HEK293T (cell line): ENCODE measurements around the gene NUBPL.

Experiments used
- BHLHE40 ChIP-seq: fragments of 450-650 bp; IDR thresholded peaks from 2 replicates; pipeline ENCODE4 v1.6.1; 2016; ENCODE audit warnings: mild to moderate bottlenecking, moderate library complexity, borderline replicate concordance
- FOXM1 ChIP-seq: fragments of 450-650 bp; IDR thresholded peaks from 2 replicates; pipeline ENCODE4 v1.6.1; 2017; ENCODE audit warnings: mild to moderate bottlenecking, borderline replicate concordance
- PKNOX1 ChIP-seq: fragments of 450-650 bp; IDR thresholded peaks from 2 replicates; pipeline ENCODE4 v1.6.1; 2016
- SP1 ChIP-seq: fragments of 450-650 bp; IDR thresholded peaks from 2 replicates; pipeline ENCODE4 v1.6.1; 2017
- TARDBP ChIP-seq: fragments of 450-650 bp; IDR thresholded peaks from 2 replicates; pipeline ENCODE4 v1.6.1; 2016

GRCh38 chr14:31785574-31785973 lies 224.4 kb downstream of the NUBPL start:
- TF ChIP-seq FOXM1 (no peak), TARDBP (no peak), BHLHE40 (no peak), SP1 (no peak), PKNOX1 (no peak)
